SK-N-MC (cell line): Measurements from ENCODE around the gene ZNF407.

Experiments used
- DNase-seq: peaks from one replicate; pipeline ENCODE4 v3.0.0-alpha.2; 2011; ENCODE audit warnings: low read depth, low spot score
- H3K27ac ChIP-seq: fragments of 200-600 bp; sonication (generic); 2 replicates; pipeline ENCODE4 v1.5.1; 2016; ENCODE audit warnings: mixed run types
- H3K36me3 ChIP-seq: fragments of 200-600 bp; sonication (generic); 2 replicates; pipeline ENCODE4 v1.6.1; 2017; ENCODE audit warnings: antibody characterized with exemption, low read length, mixed read lengths; ENCODE audit not compliant: insufficient read depth
- H3K4me3 ChIP-seq: fragments of 200-600 bp; sonication (generic); 2 replicates; pipeline ENCODE4 v1.5.1; 2016
- H3K9ac ChIP-seq: fragments of 200-600 bp; sonication (generic); 2 replicates; pipeline ENCODE4 v1.8.0; 2017; ENCODE audit warnings: mixed run types, mixed read lengths; ENCODE audit not compliant: insufficient read length
- H3K9me3 ChIP-seq: fragments of 200-600 bp; sonication (generic); 2 replicates; pipeline ENCODE4 v1.6.1; 2017; ENCODE audit warnings: low read depth, mild to moderate bottlenecking, antibody characterized with exemption, low read length, moderate library complexity, mixed read lengths
- EZH2 ChIP-seq: fragments of 200-600 bp; sonication (generic); IDR thresholded peaks from one replicate; pipeline ENCODE4 v1.6.1; 2017; ENCODE audit warnings: antibody characterized with exemption
- FOXP2 ChIP-seq: optimal IDR thresholded peaks from 2 replicates; pipeline ENCODE3; 2011; ENCODE audit warnings: mild to moderate bottlenecking, moderate library complexity; ENCODE audit not compliant: insufficient read depth; ENCODE audit errors: extremely low read length, control extremely low read depth
- POLR2AphosphoS5 ChIP-seq: IDR thresholded peaks from 2 replicates; pipeline ENCODE4 v1.6.1; 2012; ENCODE audit warnings: mild to moderate bottlenecking, low read depth, low read length, borderline replicate concordance

The ZNF407 gene

GRCh38 chr18:75104483-75104882 lies 506.8 kb downstream of the ZNF407 start:
- DNase-seq: no peak
- TF ChIP-seq EZH2 (no peak), FOXP2 (no peak), POLR2AphosphoS5 (no peak)
- no peak overlapping the region for H3K4me3 ChIP-seq
- H3K27ac ChIP-seq: no peak overlapping the region
- H3K36me3 ChIP-seq: no peaks in the 10 kb centered on the region
- no peaks in the 10 kb centered on the region for H3K9me3 ChIP-seq
- H3K9ac ChIP-seq: no peak overlapping the region

DNA sequence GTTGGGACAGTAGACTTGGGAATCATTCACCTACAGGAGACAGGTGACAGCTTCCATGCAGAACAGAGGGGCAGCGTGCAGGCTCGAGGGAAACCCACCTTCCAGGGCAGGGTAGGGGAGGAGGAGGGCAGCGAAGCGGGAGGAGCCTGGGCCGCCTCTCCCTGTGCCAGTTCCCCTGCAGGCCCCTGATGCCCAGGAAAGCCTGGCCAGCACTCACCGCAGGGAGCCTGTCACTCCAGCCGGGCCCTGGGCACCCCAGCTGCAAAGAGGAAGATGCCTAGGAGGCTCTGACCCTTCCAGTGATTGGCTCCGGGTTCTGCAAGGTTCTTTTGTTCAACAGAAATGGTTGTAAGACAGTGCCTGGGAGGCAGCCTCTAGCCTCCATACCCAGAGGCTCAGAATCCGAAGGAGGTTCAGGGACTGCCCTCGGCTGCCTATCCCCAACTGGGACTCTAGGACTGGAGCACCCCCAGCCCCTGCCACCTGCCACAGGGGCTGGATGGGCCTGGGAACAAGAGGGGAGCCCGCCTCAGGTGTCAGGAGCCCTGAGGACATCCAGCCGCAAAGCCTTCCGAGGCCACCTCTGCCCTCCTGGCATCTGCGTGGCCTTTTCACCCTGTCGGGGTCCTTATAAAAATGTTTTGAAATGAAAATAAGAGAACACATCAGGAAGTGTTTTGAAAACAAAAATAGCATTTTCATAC lies 508.0 kb downstream of the ZNF407 start:
- TF ChIP-seq EZH2 (no peak), FOXP2 (no peak), POLR2AphosphoS5 (no peak)
- Histone ChIP-seq H3K36me3 (no peaks in the 10 kb centered on the region), H3K9me3 (no peaks in the 10 kb centered on the region), H3K4me3 (no peak overlapping the region), H3K9ac (no peak overlapping the region), H3K27ac (no peak overlapping the region)
- DNase-seq: no peak

DNA sequence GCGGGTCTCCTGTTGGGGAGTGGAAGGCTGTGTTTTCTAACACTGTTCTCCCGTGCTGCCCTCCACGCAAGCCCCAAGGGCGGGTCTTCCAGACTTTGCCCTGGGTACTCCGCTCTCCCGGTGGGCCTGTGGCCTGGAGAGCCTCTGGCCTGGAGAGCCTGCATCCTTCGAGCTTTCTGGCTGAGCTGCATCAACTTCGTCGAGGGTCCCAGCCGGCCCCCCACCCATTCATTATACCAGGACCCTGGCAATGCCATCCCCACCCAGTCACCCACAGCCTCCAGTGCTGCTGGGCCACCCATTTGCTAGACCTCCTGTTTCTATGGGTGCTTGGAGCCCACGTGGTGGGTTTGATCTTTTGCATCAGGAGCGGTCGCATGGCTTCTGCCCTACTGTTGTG lies 509.1 kb downstream of the ZNF407 start:
- Histone ChIP-seq H3K36me3 (no peaks in the 10 kb centered on the region), H3K9ac (no peak overlapping the region), H3K4me3 (no peak overlapping the region), H3K27ac (no peak overlapping the region), H3K9me3 (no peaks in the 10 kb centered on the region)
- TF ChIP-seq POLR2AphosphoS5: no peak
- no peak for TF ChIP-seq EZH2
- TF ChIP-seq FOXP2: no peak
- DNase-seq: no peak

- no peak overlapping the region for H3K4me3 ChIP-seq
- no peak for DNase-seq
- no peak overlapping the region for H3K9ac ChIP-seq
- no peaks in the 10 kb centered on the region for H3K36me3 ChIP-seq
- TF ChIP-seq POLR2AphosphoS5 (no peak), FOXP2 (no peak), EZH2 (no peak)
- no peaks in the 10 kb centered on the region for H3K9me3 ChIP-seq
- H3K27ac ChIP-seq: no peak overlapping the region
Observed at GRCh38 chr18:75107196-75107930, 509.7 kb downstream of the ZNF407 start.

- Histone ChIP-seq H3K9me3 (no peaks in the 10 kb centered on the region), H3K4me3 (no peak overlapping the region), H3K36me3 (no peaks in the 10 kb centered on the region), H3K27ac (no peak overlapping the region), H3K9ac (no peak overlapping the region)
- DNase-seq: no peak
- no peak for TF ChIP-seq EZH2
- TF ChIP-seq POLR2AphosphoS5: no peak
- no peak for TF ChIP-seq FOXP2
Observed at GRCh38 chr18:75107931-75108276, 510.2 kb downstream of the ZNF407 start.

DNA sequence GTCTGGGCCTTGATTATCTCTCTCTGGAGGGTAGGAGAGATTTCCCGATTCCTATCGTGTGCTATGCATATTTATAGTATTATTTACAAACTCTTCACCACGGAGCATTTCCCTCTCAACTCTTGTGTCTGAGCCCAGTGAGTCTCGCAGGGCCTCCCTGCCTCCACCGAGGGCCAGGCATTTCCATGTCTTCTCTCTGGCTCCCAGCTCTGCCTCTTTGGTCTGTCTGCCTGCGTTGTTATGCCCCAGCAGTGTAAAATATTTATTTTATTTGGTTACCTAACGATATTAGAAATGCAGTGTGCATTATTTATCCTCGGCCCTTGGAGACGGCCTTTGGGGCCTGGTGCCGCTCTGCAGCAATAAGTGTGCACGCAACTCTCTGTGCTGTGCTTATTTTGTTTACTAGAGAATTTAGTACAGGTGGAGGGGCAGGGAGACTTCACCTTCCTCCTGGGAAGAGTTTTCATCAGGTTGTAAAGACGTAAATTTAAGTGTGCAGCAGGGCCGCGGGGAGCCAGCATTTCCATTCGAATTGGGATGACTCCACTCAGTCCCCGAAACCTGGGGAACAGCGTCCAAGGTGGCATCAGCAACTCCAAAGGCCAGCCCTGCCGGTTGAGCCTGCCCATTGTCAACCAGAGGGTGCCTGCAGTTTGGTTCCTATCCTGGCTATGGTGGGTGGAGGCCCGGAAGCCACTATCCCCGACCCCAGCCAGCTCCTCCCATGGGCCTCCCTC lies 511.1 kb downstream of the ZNF407 start:
- H3K4me3 ChIP-seq: no peak overlapping the region
- H3K9ac ChIP-seq: no peak overlapping the region
- DNase-seq: no peak
- H3K36me3 ChIP-seq: no peaks in the 10 kb centered on the region
- no peaks in the 10 kb centered on the region for H3K9me3 ChIP-seq
- H3K27ac ChIP-seq: no peak overlapping the region
- no peak for TF ChIP-seq EZH2
- no peak for TF ChIP-seq FOXP2
- TF ChIP-seq POLR2AphosphoS5: no peak

DNA sequence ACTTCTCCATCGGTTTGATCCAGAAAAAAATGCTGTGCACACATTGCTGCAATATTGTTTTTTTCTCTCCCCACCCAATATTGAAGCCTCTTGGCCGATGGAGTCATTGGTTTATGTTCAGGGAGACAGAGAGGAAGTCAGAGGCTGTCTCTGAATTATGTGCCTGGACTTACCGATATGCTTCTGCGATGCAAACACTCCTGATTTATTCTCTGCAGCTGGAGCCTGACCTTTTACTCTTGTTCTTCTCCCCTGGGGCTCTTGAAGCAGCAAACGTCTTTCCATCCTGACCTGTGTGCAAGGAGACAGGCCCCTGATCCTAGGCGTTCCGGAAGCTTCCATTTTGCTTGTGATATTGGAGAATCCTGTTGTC lies 511.6 kb downstream of the ZNF407 start:
- H3K27ac ChIP-seq: no peak overlapping the region
- no peak for DNase-seq
- H3K9me3 ChIP-seq: no peaks in the 10 kb centered on the region
- no peaks in the 10 kb centered on the region for H3K36me3 ChIP-seq
- no peak overlapping the region for H3K9ac ChIP-seq
- TF ChIP-seq EZH2 (no peak), FOXP2 (no peak), POLR2AphosphoS5 (no peak)
- no peak overlapping the region for H3K4me3 ChIP-seq

GRCh38 chr18:75109819-75110218 lies 512.1 kb downstream of the ZNF407 start:
- DNase-seq: no peak
- TF ChIP-seq EZH2 (no peak), POLR2AphosphoS5 (no peak), FOXP2 (no peak)
- Histone ChIP-seq H3K9me3 (no peaks in the 10 kb centered on the region), H3K9ac (no peak overlapping the region), H3K36me3 (no peaks in the 10 kb centered on the region), H3K27ac (no peak overlapping the region), H3K4me3 (no peak overlapping the region)

- no peak for TF ChIP-seq FOXP2
- no peak for DNase-seq
- Histone ChIP-seq H3K36me3 (no peaks in the 10 kb centered on the region), H3K9me3 (no peaks in the 10 kb centered on the region), H3K9ac (no peak overlapping the region), H3K27ac (no peak overlapping the region), H3K4me3 (no peak overlapping the region)
Observed at GRCh38 chr18:75110311-75110710, 512.6 kb downstream of the ZNF407 start.
